COLO829 (cell line): ENCODE measurements around the gene RASA3.
"Not testable (repeated sequence)": the region's sequence is repeated elsewhere in the genome, so short reads cannot be mapped to it uniquely, and the experiment has no call there.

Experiments used
- DNase-seq: peaks from one replicate; pipeline ENCODE4 v3.0.0; 2012; ENCODE audit warnings: low spot score

Gene RASA3

DNA sequence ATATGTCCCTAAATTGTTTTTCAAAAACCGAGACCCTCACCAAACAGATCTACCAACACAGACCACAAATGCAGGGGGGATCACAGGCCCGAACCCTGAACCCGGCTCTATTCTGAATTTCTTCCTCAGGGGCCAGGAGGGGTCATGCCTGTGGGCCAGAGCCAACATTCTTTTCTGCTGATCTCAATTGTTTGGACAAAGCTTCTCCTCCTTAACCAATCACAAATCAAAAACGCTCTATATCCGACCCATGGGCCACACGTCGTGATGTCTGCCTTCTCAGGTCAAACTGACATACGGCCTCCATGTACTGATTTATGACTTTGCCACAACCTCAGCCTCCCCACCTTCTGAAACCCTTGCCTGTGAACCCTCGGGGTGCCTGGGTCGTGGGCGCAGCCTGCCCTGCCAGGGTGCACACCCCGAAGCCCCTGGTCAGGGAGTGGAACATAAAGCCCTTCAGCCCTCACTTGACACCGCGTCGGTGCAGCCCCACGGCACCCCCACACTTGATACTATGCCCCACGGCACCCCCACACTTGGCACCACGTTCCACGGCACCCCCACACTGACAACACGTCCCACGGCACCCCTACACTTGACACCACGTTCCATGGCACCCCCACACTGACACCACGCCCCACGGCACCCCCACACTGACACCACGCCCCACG, 100.2 kb downstream of the RASA3 start:
- no peak for DNase-seq

DNA sequence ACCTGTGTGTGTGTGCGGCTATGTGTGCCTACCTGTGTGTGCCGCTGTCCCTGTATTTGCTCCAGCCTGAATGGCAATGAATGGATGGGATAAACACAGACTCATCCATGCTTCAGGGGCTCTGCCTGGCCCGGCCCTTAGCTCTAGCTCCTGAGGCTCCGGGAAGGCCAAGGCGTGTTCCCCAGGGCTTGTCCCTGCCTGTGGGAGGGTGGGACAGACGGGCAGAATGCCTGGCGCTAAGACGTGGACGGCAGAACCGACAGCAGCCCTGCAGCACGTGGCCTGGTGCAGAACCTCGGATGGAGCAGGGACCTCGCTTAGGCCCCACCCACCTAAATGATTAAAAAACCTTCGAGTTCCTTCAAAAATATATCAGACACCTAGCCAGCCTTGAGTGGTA, 100.8 kb downstream of the RASA3 start:
- no peak for DNase-seq

DNA sequence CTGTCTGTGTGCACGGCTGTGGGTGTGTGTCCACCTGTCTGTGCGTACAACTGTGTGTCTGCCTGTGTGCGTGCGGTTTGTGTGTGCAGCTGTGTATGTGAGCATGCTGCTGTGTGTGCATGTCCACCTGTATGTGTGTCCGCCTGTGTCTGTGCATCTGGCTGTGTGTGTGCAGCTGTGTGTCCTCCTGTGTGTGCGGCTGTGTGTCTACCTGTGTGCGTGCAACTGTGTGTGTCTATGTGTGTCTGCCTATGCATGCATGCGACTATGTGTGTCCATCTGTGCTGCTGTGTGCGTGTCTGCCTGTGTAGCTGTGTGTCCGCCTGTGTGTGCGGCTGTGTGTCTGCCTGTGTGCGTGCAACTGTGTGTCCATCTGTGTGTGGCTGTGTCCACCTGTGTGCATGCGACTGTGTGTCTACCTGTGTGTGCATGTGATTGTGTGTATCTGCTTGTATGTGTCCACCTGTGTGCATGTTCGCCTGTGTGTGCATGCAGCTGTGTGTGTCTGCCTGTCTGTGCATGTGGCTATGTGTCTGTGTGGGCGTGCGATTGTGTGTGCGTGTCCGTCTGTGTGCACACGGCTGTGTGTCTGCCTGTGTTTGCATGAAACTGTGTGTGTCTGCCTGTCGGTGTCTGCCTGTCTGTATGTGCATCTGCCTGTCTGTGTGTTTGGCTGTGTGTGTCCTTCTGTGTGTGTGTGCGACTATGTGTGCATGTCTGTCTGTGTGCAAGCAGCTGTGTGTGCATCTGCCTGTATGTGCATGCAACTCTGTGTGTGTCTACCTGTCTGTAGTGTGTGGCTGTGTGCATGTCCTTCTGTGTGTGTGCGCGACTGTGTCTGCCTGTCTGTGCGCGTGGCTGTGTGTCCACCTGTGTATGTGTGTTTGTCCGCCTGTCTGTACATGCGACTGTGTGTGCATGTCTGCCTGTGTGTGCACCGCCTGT, 101.5 kb downstream of the RASA3 start:
- no peak for DNase-seq

DNA sequence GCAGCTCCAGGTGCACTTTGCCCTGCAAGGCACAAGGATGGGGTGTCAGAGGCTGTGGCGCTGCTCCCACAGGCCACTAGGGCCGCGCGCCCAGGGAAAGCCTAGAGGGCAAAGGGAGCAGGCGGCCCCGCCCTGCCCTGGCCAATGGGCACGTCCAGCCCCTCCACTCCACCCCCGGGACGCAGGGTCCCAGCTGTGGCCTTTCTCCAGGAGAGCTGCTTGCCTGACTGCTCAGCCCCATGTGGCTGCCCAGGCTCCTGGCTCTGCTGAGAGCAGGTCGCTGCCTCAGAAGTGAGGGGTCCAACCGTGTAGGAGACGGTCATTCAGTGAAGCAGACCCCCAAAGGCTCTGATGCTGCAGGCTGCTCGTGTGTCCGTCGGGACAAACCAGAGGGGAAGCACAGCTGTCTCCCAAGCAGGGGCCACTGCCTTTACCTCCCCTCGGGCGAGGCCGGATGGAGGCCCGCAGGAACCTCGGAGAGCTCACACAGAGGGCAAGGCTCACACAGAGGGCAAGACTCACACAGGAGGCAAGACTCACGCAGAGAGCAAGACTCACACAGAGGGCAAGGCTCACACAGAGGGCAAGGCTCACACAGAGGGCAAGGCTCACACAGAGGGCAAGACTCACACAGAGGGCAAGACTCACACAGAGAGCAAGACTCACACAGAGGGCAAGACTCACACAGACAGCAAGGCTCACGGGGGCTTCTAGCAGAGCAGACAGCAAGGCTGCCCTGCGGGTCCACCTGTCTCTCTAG, 102.4 kb downstream of the RASA3 start:
- no peak for DNase-seq

DNA sequence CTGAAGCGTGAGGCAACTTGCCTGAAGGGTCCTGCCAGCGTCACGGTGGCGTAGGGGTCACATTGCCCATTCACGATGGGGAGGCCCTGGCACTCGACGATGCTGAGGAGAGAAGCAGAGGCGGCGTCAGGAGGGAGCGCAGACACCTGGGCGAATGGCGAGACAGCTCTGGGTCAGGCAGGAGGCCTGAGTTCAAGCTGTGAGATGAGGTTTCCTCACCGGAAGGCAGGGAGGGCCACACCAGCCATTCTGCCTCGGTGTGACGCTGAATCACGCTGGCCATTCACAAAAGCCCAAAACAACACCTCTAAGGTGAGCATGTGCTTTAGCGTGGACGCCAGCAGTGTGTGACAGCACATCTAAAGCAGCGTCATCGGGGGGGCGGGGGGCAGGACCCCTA, 104.6 kb downstream of the RASA3 start:
- no peak for DNase-seq

DNA sequence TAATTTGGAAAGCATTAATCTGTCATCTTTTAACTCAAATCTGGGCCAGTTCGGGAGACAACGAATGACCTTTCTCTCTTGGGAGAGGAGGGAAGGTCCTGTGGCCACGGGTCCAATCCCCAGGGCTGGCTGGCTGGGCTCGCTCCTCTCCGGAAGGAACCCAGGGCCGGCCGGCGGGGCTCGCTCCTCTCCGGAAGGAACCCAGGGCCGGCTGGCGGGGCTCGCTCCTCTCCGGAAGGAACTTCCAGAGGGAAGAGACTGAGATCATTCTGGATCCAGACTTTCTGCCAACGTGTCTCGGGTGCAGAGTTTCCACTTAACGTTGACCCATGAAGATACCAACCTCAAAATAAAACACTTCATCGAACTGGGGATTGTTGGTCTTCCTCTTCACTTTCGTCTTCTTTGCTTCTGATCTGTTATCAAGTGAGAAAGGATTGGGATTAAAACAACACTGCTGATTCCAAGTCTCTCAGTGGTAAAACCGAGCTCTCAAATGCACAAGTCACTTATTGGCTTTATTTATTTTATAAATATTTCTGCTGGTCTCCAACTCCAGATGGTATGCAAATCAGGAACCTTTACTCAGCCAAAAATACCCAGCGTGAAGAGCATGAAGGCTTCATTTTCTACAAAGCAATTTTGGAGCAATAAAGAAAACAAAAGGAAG, 105.2 kb downstream of the RASA3 start:
- DNase-seq = no peak

DNA sequence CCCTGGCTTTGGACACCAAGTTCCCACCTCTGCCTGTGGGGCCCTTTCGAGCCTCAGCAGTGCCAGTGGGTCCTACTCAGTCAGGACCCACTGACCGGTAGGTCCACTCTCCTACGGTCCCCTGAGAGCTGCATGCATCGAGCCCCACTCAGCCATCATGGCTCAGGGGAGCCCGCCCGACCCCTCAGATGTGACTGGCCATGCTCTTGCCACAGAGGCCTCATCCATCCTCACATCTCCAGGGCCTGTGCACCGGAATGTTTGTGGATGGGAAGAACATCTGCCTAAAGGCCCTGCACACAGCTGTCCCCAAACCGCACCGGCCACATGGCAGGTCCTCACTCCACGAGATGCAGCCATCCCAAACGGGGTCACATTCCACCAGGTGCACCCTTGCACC, 105.9 kb downstream of the RASA3 start:
- no peak for DNase-seq

DNA sequence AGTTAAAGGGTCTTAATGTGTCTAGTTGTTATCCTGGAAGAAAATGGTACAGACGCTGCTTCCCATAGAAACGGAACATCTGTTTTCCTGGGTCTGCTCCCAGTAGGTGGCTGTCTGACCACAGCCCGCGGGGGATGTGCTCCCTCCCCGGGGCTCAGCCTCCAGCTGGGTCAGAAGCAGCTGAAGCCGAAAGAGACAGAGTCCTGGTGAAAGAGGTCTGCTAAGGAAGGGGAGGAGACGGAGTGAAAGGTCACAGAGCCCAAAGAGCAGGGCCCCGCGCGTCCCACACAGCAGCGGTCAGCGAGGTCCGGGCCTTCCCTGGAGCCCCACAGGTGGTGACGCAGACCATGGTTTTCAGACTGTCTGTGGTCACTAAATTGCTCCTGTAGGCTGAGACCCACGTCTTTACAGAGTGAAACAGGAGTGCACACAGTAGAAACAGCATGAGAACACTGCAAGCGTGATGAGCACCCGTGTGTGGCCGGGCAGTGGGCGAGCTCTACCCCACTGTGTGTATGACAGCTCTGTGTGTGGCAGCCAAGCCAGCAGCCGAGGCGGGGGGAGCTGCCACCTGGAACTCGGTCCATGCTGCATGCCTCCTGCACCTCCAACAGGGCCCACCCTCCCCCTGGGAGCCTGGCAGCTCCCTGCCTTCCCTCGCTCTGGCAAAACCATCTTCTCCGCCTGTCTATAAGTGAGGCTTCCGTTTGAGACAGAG, 106.5 kb downstream of the RASA3 start:
- DNase-seq = no peak

DNA sequence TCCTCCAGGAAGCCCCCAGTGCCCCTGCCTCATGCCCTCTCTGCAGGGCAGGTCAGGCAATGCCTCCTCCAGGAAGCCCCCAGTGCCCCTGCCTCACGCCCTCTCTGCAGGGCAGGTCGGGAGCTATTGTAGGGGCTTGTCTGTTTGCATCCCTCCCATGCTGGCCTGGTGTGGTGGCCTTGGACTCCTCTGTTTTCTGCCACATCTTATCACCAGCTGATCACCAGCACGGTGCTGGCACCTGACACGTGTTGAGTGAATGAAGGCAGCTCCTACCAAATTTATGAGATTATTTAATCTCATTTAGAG, 107.1 kb downstream of the RASA3 start:
- no peak for DNase-seq

DNA sequence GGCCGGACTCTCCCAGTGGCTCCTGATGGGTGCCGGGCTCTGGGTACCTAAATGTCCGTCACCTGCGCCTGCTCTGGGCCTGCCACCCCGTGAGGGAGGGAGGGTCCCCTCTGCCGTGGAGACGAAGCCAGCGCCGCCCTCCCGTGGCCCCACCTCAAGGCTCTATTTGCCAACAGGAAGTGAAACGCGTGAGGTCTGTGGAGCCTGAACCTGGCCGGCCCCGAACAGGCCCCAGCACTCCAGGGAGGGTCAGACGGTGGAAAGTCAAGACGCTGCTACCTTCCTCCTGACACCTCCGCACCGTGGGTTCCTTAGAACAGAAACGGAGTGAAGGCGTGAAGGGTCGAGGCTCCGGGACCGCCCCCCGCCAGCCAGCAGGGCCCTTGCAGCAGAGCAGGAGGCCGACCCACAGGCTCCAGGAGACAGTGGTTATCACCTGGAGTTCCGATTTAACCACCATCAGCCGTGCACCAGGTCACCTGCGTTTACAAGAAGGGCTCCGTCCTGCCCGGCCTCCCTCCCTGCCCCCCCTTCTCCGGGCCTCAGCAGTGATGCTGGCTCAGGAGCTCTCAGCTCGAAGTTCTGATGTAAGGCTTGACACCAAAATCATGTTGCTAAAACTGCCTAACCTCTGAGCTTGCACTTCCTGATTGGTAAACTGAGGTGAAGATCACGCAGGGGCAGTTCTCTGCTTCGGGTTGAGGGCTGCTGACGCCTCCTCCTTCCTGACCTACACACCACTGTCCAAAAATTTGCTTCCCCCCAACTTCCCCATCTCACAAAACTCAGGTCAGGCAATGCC, 107.6 kb downstream of the RASA3 start:
- DNase-seq = no peak

DNA sequence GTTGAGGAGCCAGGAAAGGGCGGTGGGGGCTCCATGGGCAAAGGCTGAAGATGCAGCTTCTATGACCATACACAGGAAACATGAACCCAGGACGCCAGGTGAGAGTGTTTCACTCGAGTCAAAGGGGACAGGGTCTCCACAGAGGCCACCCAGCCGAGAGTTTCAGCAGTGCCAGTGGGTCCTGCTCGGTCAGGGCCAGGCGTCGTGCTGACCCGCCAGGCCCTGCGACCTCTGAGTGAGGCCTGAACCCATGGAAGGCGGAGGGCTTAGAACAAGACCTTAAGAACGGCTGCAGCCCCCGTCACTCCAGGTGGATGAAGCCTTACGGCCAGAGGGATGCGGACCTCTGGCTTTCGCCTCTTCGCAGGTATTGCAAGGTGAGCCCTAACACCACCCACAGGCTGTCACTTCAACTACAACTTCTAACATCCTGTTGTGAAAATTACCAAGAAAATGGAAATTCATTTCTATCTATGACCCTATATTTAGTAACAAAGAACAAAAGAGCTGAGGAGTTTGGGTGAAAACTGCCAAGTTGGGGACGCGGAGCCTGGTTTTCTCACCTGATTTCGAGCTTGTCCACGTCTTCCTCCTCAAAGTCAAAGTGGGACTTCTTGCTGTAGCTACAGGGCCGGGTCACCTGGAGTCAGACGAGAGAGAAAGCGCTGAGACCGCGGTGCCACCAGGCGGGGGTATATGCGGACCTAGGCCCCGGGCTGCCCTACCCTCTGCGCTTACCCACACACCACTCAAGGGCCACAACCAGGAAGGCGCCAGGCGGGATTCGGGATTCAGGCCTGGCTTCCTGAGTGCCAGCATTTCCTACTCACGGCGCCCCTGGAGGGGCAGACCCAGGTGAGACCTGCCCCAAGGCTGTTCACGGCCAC, 108.5 kb downstream of the RASA3 start:
- no peak for DNase-seq

DNA sequence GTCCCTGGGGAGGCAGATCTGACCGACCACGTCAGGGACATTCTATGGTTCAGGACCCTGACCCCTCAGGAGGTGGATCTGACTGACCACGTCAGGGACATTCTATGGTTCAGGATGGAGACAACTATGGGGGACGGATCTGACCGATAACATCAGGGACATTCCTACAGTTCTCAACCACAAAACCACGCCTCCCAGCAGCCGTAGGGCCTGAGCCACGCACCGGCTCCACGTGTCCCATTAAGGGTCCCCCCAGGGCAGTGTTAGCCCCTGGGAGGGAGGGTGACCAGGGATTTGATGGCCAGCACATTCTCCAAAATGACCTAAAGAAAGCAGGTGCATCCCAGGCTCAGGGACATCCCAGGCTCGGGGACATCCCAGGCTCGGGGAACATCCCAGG, 109.5 kb downstream of the RASA3 start:
- DNase-seq = no peak

DNA sequence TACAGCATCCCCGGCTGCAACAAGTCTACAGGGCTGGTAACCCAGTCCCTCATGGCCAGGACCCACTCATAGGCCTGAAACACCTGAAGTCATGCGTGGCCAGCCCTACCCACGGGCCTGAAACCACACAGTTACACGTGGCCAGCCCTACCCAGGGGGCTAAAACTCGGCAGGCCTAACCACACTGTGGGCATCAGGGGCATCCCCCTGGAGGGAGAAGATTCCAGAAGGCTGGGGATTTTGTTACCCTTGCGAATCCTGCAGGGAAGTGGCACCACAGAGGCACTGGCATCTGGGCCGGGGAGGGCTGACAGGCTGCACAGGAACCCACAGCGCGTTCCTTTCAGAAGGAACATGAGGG, 110.1 kb downstream of the RASA3 start:
- DNase-seq = no peak

DNA sequence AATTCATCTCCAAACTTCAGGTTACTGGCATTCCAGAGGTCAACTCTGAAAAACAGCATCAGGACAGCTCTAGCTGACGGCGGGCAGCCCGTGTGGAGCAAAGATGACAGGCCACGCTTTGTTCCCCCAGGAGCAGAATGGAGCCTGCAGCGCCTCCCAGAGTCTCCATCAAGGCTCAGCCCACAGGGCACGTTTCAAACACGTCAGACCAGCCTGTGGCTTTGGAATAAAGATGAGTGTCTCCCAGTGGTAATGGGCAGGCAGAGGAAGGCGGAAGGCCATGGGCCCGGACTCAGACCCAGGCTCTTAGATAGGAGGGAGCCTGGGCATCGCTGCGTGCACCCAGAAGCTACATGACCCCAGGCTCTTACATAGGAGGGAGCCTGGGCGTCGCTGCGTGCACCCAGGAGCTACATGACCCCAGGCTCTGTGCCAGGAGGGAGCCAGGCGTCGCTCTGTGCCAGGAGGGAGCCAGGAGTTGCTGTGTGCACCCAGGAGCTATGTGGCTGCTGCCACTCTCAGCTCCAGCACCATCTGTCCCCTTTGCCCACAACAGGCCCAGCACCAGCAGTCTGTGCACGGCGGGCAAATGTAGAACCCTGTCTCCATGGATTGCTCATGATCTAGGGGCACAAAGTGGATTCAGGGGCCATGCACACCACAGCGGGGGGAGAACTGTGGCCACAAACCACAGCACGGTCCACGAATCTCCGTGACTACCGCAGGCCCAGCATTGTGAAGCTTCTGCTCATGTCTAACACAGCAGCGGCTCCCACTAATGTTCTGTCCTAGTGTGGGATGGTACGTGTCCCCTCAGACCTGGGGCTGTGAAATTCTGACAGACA, 110.7 kb downstream of the RASA3 start:
- no peak for DNase-seq

DNA sequence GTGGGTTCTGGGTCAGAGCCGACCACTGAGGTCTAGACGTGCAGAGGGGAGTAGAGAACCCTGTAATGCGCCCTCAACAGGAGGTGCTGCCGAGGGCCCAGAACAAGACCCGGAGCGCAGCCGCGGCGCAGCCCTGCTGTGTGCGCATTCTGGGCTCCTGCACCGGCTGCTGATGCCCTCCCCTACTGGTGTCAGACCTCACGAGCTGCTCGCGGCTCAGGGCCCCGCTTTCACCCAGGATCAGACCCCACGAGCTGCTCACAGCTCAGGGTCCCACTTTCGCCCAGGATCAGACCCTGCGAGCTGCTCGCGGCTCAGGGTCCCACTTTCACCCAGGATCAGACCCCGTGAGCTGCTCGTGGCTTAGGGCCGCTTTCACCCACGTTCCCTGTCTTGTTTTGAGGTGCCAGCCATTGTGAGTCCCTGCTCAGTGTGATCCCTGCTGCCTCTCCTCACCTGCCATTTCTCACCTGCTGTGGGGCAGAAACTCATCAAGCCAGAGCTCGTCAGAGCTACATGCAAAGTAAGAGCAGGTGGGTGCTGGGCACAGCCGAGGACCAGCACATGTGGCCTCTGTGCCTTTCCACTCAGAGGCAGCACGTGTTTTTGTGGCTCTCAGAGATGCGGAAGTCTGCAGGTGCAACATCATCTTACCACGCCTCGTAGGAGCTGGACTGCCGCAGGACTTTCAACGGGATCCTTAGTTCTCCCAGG, 111.5 kb downstream of the RASA3 start:
- no peak for DNase-seq

DNA sequence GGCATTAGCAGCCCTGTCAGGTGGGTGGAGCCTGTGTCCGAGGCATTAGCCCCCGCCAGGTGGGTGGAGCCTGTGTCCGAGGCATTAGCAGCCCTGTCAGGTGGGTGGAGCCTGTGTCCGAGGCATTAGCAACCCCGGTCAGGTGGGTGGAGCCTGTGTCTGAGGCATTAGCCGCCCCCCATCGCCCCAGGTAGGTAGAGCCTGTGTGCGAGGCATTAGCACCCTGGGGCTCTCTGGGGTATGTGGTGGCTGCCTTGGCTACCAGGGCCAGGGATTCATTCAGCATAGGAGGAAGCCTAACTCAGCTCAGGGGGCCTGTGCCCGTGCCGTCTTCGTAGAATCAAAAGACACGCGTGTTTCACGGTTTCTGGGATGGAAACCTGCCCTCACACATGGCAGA, 112.3 kb downstream of the RASA3 start:
- not testable (repeated sequence) for DNase-seq

DNA sequence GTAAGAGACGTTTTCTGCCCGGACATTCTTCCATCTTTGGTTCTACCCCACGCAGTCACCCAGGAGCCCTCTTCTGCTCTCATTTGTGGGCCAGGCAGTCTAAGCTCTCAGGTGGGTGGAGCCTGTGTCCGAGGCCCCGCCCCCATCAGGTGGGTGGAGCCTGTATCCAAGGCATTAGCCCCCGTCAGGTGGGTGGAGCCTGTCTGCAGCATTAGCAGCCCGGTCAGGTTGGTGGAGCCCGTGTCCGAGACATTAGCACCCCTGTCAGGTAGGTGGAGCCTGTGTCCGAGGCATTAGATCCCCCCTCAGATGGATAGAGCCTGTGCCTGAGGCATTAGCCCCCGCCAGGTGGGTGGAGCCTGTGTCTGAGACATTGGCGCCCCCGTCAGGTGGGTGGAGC, 113.1 kb downstream of the RASA3 start:
- DNase-seq = peak; percentile 49

DNA sequence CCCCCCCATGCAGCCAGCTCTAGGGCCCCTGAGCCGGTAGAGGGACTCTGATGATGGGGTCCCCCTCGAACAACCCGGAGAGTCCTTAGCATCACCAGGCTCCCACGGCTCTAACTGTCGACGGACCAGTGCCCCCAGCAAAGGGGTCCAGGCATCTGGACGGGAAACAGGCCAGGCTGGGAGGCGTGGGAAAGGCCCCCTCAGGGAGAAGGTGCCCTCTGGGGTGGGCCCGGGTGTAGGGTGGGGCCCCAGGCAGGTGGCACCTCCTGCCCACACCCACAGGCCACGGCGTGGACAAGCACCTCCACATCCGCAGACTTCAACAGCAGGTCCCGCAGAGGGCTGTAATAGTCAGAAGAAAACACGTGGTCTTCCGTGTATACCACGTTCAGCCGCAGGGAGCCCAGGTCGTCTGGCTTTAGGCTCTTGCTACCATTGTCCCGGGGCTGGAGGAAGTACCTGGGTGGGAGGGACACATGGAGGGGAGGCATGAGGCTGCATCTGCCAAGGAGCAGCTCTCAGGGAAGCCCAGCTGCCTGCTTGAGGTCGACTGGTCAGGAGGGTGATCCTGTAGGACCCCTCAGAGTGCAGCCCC, 113.9 kb downstream of the RASA3 start:
- no peak for DNase-seq
